ENCODE measurements around the gene AVL9.

DNA sequence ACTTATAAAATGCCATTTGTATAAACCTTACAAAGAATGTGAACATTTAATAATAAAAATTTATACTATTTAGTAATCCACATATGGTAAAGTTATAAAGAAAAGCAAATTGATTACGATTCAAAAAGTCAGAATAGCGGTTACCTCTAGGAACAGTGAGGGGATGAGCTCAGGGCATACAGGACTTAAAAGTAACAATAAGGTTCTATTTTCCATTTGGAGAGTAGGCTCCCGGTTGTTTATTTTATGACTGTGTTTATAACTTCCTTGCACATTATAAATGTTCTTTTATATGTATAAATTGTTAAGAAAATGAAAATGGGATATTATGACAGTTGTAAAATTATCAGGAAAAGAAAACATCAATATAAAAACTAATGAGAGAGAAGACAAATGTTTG lies 135.7 kb downstream of the AVL9 start:
- TF ChIP-seq, protein P1, sequence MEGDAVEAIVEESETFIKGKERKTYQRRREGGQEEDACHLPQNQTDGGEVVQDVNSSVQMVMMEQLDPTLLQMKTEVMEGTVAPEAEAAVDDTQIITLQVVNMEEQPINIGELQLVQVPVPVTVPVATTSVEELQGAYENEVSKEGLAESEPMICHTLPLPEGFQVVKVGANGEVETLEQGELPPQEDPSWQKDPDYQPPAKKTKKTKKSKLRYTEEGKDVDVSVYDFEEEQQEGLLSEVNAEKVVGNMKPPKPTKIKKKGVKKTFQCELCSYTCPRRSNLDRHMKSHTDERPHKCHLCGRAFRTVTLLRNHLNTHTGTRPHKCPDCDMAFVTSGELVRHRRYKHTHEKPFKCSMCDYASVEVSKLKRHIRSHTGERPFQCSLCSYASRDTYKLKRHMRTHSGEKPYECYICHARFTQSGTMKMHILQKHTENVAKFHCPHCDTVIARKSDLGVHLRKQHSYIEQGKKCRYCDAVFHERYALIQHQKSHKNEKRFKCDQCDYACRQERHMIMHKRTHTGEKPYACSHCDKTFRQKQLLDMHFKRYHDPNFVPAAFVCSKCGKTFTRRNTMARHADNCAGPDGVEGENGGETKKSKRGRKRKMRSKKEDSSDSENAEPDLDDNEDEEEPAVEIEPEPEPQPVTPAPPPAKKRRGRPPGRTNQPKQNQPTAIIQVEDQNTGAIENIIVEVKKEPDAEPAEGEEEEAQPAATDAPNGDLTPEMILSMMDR (IDR thresholded peaks at IDR 0.05): no peak
- TF ChIP-seq EP300 (IDR thresholded peaks at IDR 0.05): no peak

Data from sigmoid colon (tissue), 4 donors.